Uterus (tissue), 4 donors: ENCODE results near the gene SART3. TPM values are rescaled to one million over a fixed set of nuclear protein-coding genes. Genes with fewer than 3 reads are reported as not detected.

ENCODE experiments used
- DNase-seq, 2 donors: peaks; one replicate each; pipeline ENCODE4 v3.0.0-alpha.2; 2019 to 2020
- H3K27ac ChIP-seq, 2 donors: fragments of 200-600 bp; sonication (generic); 1 replicate in 1 of 2; 2 replicates in 1 of 2; pipeline ENCODE4 v1.5.1; 2016 to 2018
- H3K27me3 ChIP-seq, 2 donors: fragments of 200-600 bp; sonication (generic); one replicate each; pipeline ENCODE4 v1.5.1; 2018 to 2019; ENCODE audit warnings: control low read depth in 1 of 2
- H3K36me3 ChIP-seq, 2 donors: fragments of 200-600 bp; sonication (generic); one replicate each; pipeline ENCODE4 v1.5.1; 2019; ENCODE audit warnings: control low read depth in 1 of 2
- H3K4me1 ChIP-seq, 2 donors: fragments of 200-600 bp; sonication (generic); one replicate each; pipeline ENCODE4 v1.5.1; 2018 to 2019; ENCODE audit warnings: control low read depth in 1 of 2
- H3K4me3 ChIP-seq, 2 donors: fragments of 200-600 bp; sonication (generic); 1 replicate in 1 of 2; 2 replicates in 1 of 2; pipeline ENCODE4 v1.5.1; 2018 to 2019; ENCODE audit warnings: mild to moderate bottlenecking in 1 of 2
- H3K9me3 ChIP-seq, 2 donors: fragments of 200-600 bp; sonication (generic); one replicate each; pipeline ENCODE4 v1.5.1; 2019; ENCODE audit warnings: control low read depth in 1 of 2
- CTCF ChIP-seq, 4 experiments: fragments of 200-600 bp in 2 of 4; fragments of 450-650 bp in 2 of 4; sonication (generic) in 2 of 4; IDR thresholded peaks; one replicate each; pipeline ENCODE4 v1.5.1; 2016 to 2019; ENCODE audit warnings: antibody characterized with exemption in 4 of 4, mild to moderate bottlenecking in 2 of 4, moderate library complexity in 1 of 4
- POLR2A ChIP-seq, 2 donors: fragments of 450-650 bp; IDR thresholded peaks; one replicate each; pipeline ENCODE4 v1.6.1; 2016; ENCODE audit warnings: antibody characterized with exemption in 2 of 2, mild to moderate bottlenecking in 1 of 2, moderate library complexity in 1 of 2
- intact Hi-C: fragments of 100-400 bp; cut with DNase I; formaldehyde crosslinking; loops from one replicate; pipeline ENCODE4 v1.15.1; 2023; ENCODE audit warnings: low total_unique reads
- total RNA-seq, 4 donors: library from RNA; depleted of rRNA in 3 of 4; stranded (reverse); fragments of >200 nt in 3 of 4; gene quantifications; one replicate each; pipeline versions ENCODE4 v1.1.0 to v1.2.4, GENCODE V29; 2014 to 2023
- donor health status: DM: yes; HTN: yes; CAD: no.

Gene SART3, protein sequence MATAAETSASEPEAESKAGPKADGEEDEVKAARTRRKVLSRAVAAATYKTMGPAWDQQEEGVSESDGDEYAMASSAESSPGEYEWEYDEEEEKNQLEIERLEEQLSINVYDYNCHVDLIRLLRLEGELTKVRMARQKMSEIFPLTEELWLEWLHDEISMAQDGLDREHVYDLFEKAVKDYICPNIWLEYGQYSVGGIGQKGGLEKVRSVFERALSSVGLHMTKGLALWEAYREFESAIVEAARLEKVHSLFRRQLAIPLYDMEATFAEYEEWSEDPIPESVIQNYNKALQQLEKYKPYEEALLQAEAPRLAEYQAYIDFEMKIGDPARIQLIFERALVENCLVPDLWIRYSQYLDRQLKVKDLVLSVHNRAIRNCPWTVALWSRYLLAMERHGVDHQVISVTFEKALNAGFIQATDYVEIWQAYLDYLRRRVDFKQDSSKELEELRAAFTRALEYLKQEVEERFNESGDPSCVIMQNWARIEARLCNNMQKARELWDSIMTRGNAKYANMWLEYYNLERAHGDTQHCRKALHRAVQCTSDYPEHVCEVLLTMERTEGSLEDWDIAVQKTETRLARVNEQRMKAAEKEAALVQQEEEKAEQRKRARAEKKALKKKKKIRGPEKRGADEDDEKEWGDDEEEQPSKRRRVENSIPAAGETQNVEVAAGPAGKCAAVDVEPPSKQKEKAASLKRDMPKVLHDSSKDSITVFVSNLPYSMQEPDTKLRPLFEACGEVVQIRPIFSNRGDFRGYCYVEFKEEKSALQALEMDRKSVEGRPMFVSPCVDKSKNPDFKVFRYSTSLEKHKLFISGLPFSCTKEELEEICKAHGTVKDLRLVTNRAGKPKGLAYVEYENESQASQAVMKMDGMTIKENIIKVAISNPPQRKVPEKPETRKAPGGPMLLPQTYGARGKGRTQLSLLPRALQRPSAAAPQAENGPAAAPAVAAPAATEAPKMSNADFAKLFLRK
- 10 to 100 TPM; 16.2 to 86.1 (median 55.7) TPM for total RNA-seq

GRCh38 chr12:108560752-108561719 lies at the start of gene SART3:
Gene SART3, minus strand, starts transcription at chr12:108561173. Its CDS starts 19 bp downstream, at chr12:108561154.
- peaks cover 0 to 17% of the 10 kb centered on the region in 2 donors for H3K4me1 ChIP-seq
- peak; percentile 72 to 83 for DNase-seq
- TF ChIP-seq CTCF (IDR thresholded peaks at IDR 0.05) (no peak), POLR2A (IDR thresholded peaks at IDR 0.05) (peak; percentile 11 to 52)

DNA sequence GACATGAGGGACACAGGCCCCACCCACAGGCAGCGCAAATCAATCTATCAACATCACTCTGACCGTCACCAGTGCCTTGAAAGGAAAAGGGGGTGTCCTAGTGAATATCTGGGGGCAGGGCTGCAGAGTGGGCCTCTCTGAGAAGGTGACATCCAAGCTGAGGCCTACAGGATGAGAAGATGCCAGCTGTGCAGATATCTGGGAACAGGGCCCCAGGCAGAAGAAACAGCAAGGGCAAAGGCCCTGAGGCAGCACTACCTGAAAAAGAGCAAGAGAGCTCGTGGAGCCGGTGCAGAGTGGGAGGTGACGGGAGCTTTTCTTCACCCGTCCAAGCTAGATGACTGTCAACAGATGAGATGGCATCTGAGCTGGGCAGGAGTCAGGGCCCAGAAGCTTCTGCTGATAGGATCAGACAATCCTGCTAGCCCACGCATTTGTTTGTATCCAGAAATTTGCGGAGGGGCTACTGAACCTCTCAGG lies 49.4 kb upstream of the SART3 start:
- H3K4me3 ChIP-seq, result no peak overlapping the region
- H3K27me3 ChIP-seq, result no peaks in the 10 kb centered on the region
- intact Hi-C loops, result no loop called here
- H3K4me1 ChIP-seq, result peaks cover 0 to 4% of the 10 kb centered on the region in 2 donors
- H3K9me3 ChIP-seq, result no peaks in the 10 kb centered on the region
- no peaks in the 10 kb centered on the region for H3K36me3 ChIP-seq
- DNase-seq, result no peak
- no peak for TF ChIP-seq POLR2A (IDR thresholded peaks at IDR 0.05)
- no peak for TF ChIP-seq CTCF (IDR thresholded peaks at IDR 0.05)
- peak overlapping the region; percentile 16 to 49 for H3K27ac ChIP-seq

More at GRCh38 chr12:108560752-108561719, at the start of gene SART3:
- peak within 1 kb of the TSS; percentile 67 to 91 for H3K4me3 ChIP-seq
- no peaks in the 10 kb centered on the region for H3K9me3 ChIP-seq
- H3K36me3 ChIP-seq, result no peaks in the 10 kb centered on the region
- no peaks in the 10 kb centered on the region for H3K27me3 ChIP-seq
- peak within 1 kb of the TSS; percentile 88 to 96 for H3K27ac ChIP-seq
- intact Hi-C loops, result loop anchor here (5.0 to 10.0 kb wide), 2 partner anchors 56 to 534 kb away; partner anchors contain the start of genes ALKBH2 and UNG

DNA sequence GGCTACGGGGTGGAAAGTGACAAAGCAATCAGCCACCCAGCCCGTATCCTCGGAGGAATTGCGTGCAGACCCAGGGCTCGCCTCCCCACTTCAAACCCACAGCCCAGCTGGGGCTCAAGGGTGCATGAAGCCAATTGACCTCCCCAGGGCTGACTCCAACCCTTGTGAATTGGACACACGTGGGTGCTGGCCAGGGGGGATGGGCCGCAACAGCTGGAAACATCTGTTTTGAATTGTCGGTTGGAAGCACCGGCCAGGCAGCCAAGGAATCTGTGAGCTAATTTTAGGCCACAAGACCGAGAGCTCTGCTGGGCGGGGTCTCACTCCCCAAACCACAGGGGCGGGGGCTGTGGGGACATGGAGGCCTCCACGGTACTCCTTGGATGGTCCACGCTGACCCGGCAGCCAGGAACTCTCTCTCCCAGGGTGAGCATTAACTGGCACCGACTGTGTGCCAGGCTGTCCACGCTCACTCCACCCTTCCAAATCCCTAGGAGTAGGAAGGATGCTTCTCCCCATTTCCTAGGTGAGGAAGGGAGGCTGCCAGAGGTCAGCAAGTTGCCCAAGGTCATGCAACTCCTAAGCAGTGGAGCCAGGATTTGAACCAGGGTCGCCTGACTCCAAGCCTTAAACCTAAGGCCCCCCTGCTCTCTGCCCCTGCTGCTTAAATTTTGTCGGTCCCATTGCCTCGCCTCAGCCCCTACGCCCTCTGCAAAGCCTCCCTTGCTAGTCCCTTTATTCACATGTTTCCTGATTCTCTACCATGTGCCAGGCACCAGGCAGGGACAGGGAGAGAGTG lies 48.8 kb upstream of the SART3 start:
- Histone ChIP-seq H3K4me3 (no peak overlapping the region), H3K36me3 (no peaks in the 10 kb centered on the region), H3K9me3 (no peaks in the 10 kb centered on the region), H3K27ac (peak overlapping the region; percentile 16 to 49), H3K27me3 (no peaks in the 10 kb centered on the region), H3K4me1 (peaks cover 0 to 4% of the 10 kb centered on the region in 2 donors)
- peak; percentile 79 to 88 for DNase-seq
- intact Hi-C loops, result no loop called here
- no peak for TF ChIP-seq POLR2A (IDR thresholded peaks at IDR 0.05)
- no peak for TF ChIP-seq CTCF (IDR thresholded peaks at IDR 0.05)

- H3K4me3 ChIP-seq, result no peak overlapping the region
- no peaks in the 10 kb centered on the region for H3K9me3 ChIP-seq
- no peak for TF ChIP-seq CTCF (IDR thresholded peaks at IDR 0.05)
- TF ChIP-seq POLR2A (IDR thresholded peaks at IDR 0.05), result no peak
- H3K27me3 ChIP-seq, result no peaks in the 10 kb centered on the region
- H3K27ac ChIP-seq, result no peak overlapping the region
- no peak for DNase-seq
- intact Hi-C loops, result no loop called here
- no peaks in the 10 kb centered on the region for H3K36me3 ChIP-seq
- peaks cover 0 to 4% of the 10 kb centered on the region in 2 donors for H3K4me1 ChIP-seq
Observed at GRCh38 chr12:108608616-108609015, 47.6 kb upstream of the SART3 start.
